Renal cortex interstitium (tissue), 11 donors: ENCODE data around the gene NSD1. TPM values are rescaled to one million over a fixed set of nuclear protein-coding genes. Genes with fewer than 3 reads are reported as not detected.
"Not testable (repeated sequence)": the region's sequence is repeated elsewhere in the genome, so short reads cannot be mapped to it uniquely, and the experiment has no call there.

Experiments used
- DNase-seq, 11 donors: peaks; one replicate each; pipeline ENCODE4 v3.0.0-alpha.2; 2013; ENCODE audit warnings: low read depth in 9 of 11, low spot score in 4 of 11; ENCODE audit errors: extremely low read depth in 1 of 11
- polyA plus RNA-seq, 3 donors: library from polyadenylated mRNA; unstranded; fragments of 120-200 nt; gene quantifications; one replicate each; pipeline ENCODE4 v1.2.1, GENCODE V29; 2013; ENCODE audit not compliant: insufficient read length in 3 of 3

The NSD1 gene
- polyA plus RNA-seq, 3 donors, result 60.4 to 66.3 (median 63.1) TPM

GRCh38 chr5:177242304-177242703, 108.7 kb downstream of the NSD1 start:
- no peak for DNase-seq

DNA sequence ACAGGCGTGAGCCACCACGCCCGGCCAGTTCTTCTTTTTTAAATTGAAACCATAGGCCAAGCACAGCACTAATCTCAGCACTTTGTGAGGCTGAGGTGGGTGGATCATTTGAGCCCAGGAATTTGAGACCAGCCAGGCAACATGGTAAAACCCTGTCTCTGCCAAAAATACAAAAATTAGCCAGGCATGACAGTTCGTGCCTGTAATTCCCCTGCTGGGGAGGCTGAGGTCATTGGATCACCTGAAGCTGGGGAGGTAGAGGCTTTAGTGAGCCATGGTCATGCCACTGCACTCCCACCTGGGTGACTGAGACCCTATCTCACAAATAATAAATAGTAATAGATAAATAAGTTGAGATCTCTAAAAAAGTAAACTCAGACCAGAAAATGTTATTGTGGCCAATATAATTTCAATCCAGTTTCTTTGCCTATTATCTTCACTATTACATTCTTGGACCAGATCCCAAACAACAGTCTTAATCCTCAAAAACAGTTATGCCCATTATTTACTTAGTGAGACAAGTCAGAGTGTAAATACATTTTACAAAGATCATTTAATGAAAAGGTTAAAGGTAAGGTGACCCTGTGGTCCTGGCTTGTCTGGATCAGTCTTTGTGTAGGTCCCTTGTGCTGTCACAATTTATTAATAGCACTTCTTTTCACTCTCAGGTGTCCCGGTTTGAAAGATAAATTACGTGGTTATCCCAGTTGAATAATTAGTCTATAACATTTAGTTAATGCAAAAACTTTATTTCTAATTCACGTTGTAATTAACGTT, 116.4 kb downstream of the NSD1 start:
- no peak for DNase-seq

- no peak for DNase-seq
These were observed 119.7 kb downstream of the NSD1 start for GRCh38 chr5:177253252-177253651.

GRCh38 chr5:177256296-177256695, 122.7 kb downstream of the NSD1 start:
- DNase-seq, result no peak

DNA sequence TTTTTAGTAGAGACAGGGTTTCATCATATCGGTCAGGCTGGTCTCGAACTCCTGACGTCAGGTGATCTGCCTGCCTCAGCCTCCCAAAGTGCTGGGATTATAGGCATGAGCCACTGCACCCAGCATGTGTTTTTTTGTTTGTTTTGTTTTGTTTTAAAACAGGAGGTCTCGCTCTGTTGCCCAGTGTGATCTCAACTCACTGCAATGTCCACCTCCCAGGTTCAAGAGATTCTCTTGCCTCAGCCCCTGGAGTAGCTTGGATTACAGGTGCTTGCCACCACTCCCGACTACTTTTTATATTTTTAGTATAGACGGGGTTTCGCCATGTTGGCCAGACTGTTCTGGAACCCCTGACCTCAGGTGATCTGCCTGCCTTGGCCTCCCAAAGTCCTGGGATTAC, 125.1 kb downstream of the NSD1 start:
- DNase-seq, result not testable (repeated sequence)

DNA sequence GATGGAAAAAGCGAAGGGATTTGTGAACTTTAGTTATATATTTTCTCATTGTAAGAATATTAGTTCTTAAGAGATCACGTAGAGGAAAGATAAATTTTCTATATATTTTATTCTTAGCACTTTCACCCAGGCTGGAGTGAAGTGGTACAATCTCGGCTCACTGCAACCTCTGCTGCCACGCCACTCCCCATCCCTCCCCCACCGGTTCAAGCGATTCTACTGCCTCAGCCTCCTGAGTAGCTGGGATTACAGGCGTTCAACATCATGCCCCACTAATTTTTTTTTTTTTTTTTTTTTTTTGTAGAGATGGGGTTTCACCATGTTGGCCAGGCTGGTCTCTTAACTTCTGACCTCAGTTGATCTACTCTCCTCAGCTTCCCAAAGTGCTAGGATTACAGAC, 127.4 kb downstream of the NSD1 start:
- no peak for DNase-seq

DNA sequence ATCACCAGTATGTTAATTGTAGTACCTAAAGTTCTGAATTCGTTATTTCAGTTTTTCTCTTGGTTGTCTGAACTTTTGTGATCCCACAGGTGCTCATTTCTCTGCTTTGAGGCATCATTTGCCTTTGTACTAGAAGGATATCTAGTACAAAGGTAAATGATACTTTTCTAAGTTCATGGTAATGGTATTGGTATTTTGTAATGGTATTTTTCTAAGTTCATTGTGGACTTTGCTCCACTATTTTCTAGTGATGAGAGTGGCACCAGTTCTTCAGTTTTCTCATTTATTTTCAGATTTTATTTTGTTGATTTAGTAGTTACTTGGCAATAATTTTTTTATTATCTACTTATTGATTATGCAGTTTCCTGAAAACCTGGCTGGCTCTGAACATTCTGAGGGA, 127.9 kb downstream of the NSD1 start:
- DNase-seq, result no peak

DNA sequence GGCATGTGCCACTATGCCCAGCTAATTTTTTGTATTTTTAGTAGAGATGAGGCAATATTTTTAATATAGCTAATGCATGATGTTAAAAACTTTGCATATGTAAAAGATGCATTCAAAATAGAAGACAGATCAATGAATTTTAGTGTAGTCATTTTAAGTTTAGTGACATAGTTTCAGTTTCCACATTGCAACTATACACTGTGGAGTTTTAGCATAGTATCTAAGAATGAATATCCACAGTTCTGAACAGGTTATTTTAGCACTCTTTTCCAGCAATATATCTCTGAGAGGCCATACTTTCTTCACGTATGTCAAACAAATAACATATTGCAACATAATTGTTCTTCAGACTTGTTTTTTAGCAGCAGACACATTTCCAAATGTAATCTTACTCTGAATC, 130.6 kb downstream of the NSD1 start:
- no peak for DNase-seq

DNA sequence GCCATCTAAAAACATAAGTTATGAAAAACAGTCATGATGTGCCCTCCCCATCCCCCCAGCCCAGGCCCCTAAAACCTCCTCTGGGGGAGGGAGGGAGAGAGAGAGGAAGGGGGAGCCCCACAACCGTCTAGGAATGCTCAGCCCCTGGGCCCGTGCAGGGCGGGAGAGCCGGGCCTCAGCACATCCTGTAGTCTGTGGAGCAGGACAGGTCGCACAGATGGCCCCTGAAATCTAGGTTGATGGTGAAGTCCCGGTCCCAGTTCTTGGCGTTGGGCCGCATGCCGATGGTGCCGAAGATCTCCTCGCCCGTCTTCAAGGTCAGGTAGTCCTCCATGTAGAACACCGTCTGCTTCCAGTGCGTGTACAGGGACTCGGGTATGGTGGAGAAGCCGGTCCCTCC, 131.8 kb downstream of the NSD1 start:
- no peak for DNase-seq

DNA sequence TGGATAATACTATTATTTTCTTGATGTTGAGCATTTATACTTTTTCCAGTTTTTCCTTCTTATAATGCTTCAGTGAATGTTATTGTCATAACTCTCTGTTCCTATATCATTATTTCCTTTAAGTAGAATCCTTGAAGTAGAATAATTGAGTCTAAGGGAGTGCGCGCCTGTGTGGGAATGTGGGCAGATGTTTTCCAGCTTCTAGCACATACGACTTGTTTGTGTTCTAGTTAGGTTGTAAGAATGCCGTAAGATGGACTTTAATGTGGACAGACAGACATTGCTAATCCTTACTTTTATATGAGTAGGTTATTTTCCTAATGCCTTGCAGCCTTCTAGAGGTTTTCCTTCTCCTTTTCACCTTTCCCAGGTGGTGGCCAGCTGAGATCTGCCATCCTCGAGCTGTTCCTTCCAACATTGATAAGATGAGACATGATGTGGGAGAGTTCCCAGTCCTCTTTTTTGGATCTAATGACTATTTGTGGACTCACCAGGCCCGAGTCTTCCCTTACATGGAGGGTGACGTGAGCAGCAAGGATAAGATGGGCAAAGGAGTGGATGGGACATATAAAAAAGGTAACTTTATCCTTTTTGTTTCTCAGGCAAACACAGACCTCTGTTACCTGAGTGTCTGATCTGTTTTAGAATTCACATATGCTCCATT, 135.8 kb downstream of the NSD1 start:
- no peak for DNase-seq

DNA sequence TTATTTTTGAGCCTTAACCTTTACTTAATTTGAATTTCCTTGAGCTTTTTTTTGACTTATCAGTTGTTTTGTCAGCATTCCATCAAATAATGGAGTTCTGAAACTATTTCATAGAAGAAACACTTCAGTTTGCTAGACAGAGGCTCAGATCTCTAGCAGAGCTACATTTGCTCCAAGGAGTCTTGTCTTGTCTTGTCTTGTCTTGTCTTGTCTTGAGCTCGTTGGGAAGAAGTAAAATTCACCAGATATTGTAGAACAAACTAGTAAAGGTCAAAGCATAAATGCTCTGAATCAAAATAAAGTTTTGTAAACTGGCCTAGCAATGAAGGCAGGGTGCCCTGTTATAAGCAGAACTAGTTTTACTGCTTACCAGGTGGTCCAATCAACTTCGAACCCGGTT, 136.4 kb downstream of the NSD1 start:
- DNase-seq, result no peak

DNA sequence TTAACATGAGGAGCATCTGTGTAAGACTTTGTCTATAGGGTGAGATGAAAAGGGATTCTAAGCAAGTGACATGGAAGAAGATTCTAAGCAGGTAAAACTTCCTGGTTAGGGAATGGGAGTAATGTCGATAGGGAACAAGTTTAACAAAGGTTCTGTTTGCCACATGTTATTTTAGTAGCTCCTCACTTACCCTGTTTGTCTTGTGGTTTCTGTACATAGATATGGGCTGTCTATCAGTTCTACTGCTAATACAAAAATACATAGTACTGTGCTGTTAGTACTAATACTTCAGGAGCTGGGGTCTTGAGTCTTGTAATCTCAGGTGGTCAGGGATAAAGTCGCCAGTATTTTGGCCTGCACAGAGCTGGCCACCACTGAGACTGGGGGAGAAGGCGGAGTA, 137.1 kb downstream of the NSD1 start:
- no peak for DNase-seq

GRCh38 chr5:177271113-177271512, 137.5 kb downstream of the NSD1 start:
- DNase-seq, result no peak

- no peak for DNase-seq
These were observed 142.3 kb downstream of the NSD1 start for GRCh38 chr5:177275883-177276282.

GRCh38 chr5:177276886-177277285, 143.3 kb downstream of the NSD1 start:
- DNase-seq, result no peak

GRCh38 chr5:177288191-177288590, 154.6 kb downstream of the NSD1 start:
- no peak for DNase-seq

- DNase-seq, result no peak
These were observed 157.4 kb downstream of the NSD1 start for GRCh38 chr5:177290816-177291596.

DNA sequence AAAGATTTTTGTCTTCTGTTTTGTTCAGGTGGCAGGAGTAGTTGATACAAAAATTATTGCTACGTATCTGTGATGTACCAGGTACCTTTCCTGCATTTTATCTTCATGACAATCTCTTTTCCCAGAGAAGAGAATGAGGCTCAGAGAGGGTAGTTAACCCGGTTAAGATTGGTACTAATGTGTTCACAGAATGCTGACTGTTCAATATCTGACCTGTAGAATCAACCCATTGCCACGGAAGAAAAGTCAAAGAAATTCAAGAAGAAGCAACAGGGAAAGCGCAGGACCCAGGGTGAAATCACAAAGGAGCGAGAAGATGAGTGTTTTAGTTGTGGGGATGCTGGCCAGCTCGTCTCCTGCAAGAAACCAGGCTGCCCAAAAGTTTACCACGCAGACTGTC, 158.2 kb downstream of the NSD1 start:
- DNase-seq, result no peak

DNA sequence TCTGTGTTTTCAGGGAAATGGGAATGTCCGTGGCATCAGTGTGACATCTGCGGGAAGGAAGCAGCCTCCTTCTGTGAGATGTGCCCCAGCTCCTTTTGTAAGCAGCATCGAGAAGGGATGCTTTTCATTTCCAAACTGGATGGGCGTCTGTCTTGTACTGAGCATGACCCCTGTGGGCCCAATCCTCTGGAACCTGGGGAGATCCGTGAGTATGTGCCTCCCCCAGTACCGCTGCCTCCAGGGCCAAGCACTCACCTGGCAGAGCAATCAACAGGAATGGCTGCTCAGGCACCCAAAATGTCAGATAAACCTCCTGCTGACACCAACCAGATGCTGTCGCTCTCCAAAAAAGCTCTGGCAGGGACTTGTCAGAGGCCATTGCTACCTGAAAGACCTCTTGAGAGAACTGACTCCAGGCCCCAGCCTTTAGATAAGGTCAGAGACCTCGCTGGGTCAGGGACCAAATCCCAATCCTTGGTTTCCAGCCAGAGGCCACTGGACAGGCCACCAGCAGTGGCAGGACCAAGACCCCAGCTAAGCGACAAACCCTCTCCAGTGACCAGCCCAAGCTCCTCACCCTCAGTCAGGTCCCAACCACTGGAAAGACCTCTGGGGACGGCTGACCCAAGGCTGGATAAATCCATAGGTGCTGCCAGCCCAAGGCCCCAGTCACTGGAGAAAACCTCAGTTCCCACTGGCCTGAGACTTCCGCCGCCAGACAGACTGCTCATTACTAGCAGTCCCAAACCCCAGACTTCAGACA, 160.4 kb downstream of the NSD1 start:
- DNase-seq, result no peak
